Adipocyte (in vitro differentiated cells): ENCODE results near the gene INHBC.

Experiments used
- DNase-seq: peaks from one replicate; pipeline ENCODE4 v3.0.0-alpha.2; 2015; ENCODE audit warnings: low read depth
- H3K27me3 ChIP-seq: replicated peaks from 2 replicates; pipeline ENCODE4 v1.7.0; 2013; ENCODE audit warnings: mild to moderate bottlenecking, low read length, moderate library complexity; ENCODE audit not compliant: control insufficient read depth, insufficient read depth
- H3K36me3 ChIP-seq: 2 replicates; pipeline ENCODE4 v1.7.0; 2013; ENCODE audit warnings: low read length, mild to moderate bottlenecking, moderate library complexity; ENCODE audit not compliant: control insufficient read depth, insufficient read depth, severe bottlenecking
- H3K4me1 ChIP-seq: 2 replicates; pipeline ENCODE4 v1.7.0; 2013; ENCODE audit warnings: mild to moderate bottlenecking, low read length, moderate library complexity; ENCODE audit not compliant: control insufficient read depth, insufficient read depth
- H3K4me3 ChIP-seq: 2 replicates; pipeline ENCODE4 v1.7.0; 2013; ENCODE audit warnings: mild to moderate bottlenecking, low read length, moderate library complexity
- H3K9ac ChIP-seq: 2 replicates; pipeline ENCODE4 v1.7.0; 2013; ENCODE audit warnings: mild to moderate bottlenecking, low read length, moderate library complexity
- H3K9me3 ChIP-seq: 2 replicates; pipeline ENCODE4 v1.7.0; 2013; ENCODE audit warnings: mild to moderate bottlenecking, low read length, moderate library complexity; ENCODE audit not compliant: control insufficient read depth

Gene INHBC

GRCh38 chr12:57456145-57456700, 21.6 kb downstream of the INHBC start:
- H3K9me3 ChIP-seq, result no peaks in the 10 kb centered on the region
- H3K4me3 ChIP-seq, result no peak overlapping the region
- H3K27me3 ChIP-seq, result peaks cover 7% of the 10 kb centered on the region
- H3K36me3 ChIP-seq, result no peaks in the 10 kb centered on the region
- peaks cover 26% of the 10 kb centered on the region for H3K4me1 ChIP-seq
- DNase-seq, result peak; percentile 48
- no peak overlapping the region for H3K9ac ChIP-seq

DNA sequence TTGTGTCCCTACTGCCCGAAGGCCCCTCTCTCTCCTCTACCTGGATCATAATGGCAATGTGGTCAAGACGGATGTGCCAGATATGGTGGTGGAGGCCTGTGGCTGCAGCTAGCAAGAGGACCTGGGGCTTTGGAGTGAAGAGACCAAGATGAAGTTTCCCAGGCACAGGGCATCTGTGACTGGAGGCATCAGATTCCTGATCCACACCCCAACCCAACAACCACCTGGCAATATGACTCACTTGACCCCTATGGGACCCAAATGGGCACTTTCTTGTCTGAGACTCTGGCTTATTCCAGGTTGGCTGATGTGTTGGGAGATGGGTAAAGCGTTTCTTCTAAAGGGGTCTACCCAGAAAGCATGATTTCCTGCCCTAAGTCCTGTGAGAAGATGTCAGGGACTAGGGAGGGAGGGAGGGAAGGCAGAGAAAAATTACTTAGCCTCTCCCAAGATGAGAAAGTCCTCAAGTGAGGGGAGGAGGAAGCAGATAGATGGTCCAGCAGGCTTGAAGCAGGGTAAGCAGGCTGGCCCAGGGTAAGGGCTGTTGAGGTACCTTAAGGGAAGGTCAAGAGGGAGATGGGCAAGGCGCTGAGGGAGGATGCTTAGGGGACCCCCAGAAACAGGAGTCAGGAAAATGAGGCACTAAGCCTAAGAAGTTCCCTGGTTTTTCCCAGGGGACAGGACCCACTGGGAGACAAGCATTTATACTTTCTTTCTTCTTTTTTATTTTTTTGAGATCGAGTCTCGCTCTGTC, 22.3 kb downstream of the INHBC start:
- Histone ChIP-seq H3K27me3 (peaks cover 8% of the 10 kb centered on the region), H3K4me3 (no peak overlapping the region), H3K9ac (no peak overlapping the region), H3K9me3 (no peaks in the 10 kb centered on the region), H3K36me3 (no peaks in the 10 kb centered on the region), H3K4me1 (peaks cover 25% of the 10 kb centered on the region)
- DNase-seq, result no peak

- DNase-seq, result no peak
- H3K27me3 ChIP-seq, result peaks cover 12% of the 10 kb centered on the region
- peak overlapping the region; percentile 84 for H3K9ac ChIP-seq
- H3K4me1 ChIP-seq, result peaks cover 25% of the 10 kb centered on the region
- no peaks in the 10 kb centered on the region for H3K36me3 ChIP-seq
- H3K9me3 ChIP-seq, result no peaks in the 10 kb centered on the region
- H3K4me3 ChIP-seq, result peak overlapping the region; percentile 85
Observed at GRCh38 chr12:57458665-57459054, 24.1 kb downstream of the INHBC start.

DNA sequence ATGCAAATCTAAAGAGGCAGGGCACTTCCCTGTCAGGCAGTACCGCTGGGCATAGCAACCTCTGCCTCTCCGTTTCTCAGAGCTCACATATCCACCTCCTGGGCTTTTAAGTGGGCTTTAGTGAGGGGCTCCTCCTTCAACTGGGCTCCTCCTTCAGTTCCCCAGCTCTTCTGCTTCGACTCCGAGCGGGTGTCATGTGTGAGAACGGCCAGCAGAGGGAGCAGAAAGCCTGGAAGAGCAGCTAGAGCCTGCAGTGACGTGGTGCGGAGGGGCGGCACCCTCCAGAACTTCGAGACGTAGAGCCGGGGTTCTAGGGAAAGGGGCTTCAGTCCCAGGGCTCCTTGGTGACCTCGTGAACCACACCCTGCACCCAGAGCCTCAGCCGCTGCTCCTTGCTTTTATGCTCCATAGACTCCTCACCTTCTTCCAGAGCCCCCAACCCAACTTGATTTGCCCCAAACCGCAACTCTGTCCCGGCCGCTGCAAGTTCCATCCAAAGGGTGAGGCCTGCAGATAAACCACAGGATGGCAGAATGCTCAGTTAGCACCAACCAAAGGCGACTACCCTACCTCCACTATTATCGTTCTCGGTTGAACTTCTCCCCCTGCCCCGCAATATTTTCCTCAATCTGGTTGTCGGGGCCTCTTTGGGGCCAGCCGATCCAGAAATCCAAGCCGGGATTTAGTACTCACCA, 24.6 kb downstream of the INHBC start:
- H3K9ac ChIP-seq, result peak overlapping the region; percentile 84
- H3K4me1 ChIP-seq, result peaks cover 25% of the 10 kb centered on the region
- no peaks in the 10 kb centered on the region for H3K36me3 ChIP-seq
- no peaks in the 10 kb centered on the region for H3K9me3 ChIP-seq
- DNase-seq, result peak; percentile 99
- H3K4me3 ChIP-seq, result peak overlapping the region; percentile 85
- peaks cover 17% of the 10 kb centered on the region for H3K27me3 ChIP-seq

- DNase-seq, result peak; percentile 74
- Histone ChIP-seq H3K9me3 (no peaks in the 10 kb centered on the region), H3K4me1 (peaks cover 19% of the 10 kb centered on the region), H3K36me3 (no peaks in the 10 kb centered on the region), H3K4me3 (peak within 1 kb of the TSS; percentile 85), H3K27me3 (peaks cover 20% of the 10 kb centered on the region), H3K9ac (peak within 1 kb of the TSS; percentile 84)
Observed at GRCh38 chr12:57459750-57460467, 25.3 kb downstream of the INHBC start, which contains the start of gene GLI1. TSS of gene GLI1 (plus strand) at chr12:57459785. CDS start at chr12:57463692, 3,907 bp downstream.

DNA sequence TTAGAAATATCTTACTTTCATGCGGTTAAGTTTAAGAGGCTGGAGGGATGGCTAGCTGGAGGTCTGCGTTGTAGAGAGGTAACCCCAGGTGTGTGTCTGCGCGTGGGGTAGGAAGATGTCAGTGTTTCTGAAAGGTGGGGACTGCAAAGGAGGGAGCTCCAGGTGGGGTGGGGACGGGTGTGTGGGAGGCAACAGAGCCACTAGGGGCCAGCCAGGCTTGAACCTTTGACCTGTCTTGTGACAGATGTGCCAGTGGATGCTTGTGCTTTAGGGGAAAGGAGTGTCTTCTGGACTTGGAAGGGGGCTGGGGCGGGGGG, 25.8 kb downstream of the INHBC start:
- H3K9ac ChIP-seq, result no peak overlapping the region
- DNase-seq, result no peak
- H3K9me3 ChIP-seq, result no peaks in the 10 kb centered on the region
- peaks cover 26% of the 10 kb centered on the region for H3K27me3 ChIP-seq
- H3K4me1 ChIP-seq, result peaks cover 14% of the 10 kb centered on the region
- H3K36me3 ChIP-seq, result no peaks in the 10 kb centered on the region
- H3K4me3 ChIP-seq, result no peak overlapping the region

DNA sequence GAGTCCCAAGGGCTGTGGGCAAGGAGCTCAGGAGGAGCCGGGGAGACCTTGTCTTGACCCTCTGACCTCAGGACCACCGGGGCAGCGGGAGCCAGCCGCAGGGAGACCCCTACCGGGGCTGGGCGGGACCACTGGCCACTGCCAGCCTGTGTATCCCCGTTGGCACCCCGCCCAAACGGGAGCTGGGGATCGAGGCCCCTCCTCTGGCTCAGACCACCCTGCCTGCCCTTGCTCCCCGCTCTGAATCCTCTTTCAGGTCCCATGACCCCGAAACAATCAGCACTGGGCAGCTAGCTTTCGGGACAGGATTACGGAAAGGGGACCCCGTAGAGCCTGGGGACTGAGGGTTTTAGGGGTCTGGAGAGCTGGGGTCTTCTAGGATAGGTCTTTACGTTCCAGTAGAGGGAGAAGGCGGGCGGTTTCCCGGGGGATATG, 26.3 kb downstream of the INHBC start:
- H3K9me3 ChIP-seq, result peaks cover 2% of the 10 kb centered on the region
- H3K9ac ChIP-seq, result no peak overlapping the region
- H3K27me3 ChIP-seq, result peaks cover 30% of the 10 kb centered on the region
- DNase-seq, result peak; percentile 31
- H3K4me3 ChIP-seq, result peak overlapping the region; percentile 33
- peaks cover 14% of the 10 kb centered on the region for H3K4me1 ChIP-seq
- H3K36me3 ChIP-seq, result no peaks in the 10 kb centered on the region

DNA sequence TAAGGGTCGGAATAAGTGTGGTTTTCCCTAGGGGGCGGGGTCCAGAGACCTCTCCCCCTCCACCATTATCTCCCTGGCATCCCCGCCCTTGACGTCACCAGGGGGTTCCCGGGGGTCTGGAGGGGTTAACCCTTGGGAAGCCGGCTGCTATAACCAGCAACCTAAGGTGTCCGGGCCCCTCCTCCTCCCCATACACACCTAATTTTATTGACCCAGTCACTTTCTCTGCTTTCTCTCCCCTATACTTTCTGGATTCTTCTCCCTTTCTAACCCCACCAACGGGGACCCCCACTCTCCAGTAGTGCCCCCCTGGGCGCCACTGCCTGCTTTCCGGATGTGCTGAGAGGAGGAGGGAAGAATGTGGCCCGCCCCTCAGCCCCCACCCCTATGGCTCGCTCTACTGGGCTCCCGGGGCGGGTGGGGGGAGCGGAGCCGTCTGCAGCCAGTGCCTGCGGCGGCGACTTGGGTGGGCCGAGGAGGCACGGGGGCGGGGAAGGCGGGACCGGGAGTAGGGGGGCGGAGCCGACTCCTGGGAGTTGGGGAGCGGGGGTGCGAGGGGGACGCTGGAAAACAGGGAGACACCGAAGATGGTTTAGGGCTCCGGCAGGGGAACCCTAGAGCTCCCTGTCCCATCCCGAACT, 26.8 kb downstream of the INHBC start:
- H3K9me3 ChIP-seq, result peaks cover 2% of the 10 kb centered on the region

DNA sequence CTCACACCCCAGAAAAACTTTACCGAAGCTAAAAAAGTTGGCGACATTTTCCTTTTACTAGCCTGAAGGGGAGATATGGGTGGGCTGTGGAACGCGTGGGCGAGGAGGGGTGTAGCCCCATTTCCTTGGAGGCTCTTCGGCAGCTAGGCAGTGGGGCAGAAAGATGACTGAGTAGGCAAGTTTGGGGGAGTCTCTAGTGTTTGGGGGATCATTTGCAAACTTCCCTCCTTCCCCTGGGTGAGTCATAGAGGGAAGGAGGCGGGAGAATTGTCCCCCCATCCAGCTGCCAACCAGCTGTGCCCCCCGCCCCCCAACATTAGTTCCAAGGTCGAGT, 27.3 kb downstream of the INHBC start:
- Histone ChIP-seq H3K4me1 (peaks cover 14% of the 10 kb centered on the region), H3K4me3 (peak overlapping the region; percentile 81), H3K9ac (peak overlapping the region; percentile 64), H3K36me3 (no peaks in the 10 kb centered on the region), H3K27me3 (peaks cover 36% of the 10 kb centered on the region), H3K9me3 (peaks cover 2% of the 10 kb centered on the region)
- peak; percentile 47 for DNase-seq

More for the DNA sequence above, 26.8 kb downstream of the INHBC start:
- peaks cover 14% of the 10 kb centered on the region for H3K4me1 ChIP-seq
- no peaks in the 10 kb centered on the region for H3K36me3 ChIP-seq
- peak; percentile 84 for DNase-seq
- peaks cover 35% of the 10 kb centered on the region for H3K27me3 ChIP-seq
- H3K9ac ChIP-seq, result peak overlapping the region; percentile 64
- H3K4me3 ChIP-seq, result peak overlapping the region; percentile 81

DNA sequence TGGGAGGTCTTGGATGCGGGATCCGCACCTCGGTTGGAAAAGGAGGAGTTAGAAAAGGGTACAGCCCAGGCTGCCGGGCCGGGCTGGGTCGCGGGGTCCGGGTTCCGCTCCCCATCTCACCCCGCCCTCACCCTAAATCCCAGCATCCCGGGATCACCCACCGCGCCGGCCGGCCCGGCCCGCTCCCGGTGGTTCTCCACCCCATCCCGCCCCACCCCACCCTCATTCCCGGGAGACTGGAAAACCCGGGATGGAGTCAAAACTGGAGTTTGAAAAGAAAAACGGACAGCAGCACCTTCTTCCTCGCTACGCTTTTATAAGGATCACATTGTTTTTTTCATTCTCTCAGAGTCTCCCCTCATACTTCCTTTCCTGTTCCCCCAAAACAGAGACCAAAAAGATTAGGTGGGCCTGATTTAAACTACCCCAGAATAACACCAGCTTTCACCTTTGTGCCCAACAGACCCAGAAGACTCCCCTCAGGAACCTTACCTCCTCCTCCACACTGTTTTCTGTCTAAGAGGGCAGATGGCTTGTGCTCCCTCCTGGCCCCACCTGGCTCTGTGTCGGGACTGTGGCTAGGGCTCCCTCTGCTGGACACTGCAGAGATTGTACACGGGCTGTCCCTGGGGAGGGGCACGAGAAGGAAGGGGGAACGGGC, 27.8 kb downstream of the INHBC start:
- peak; percentile 95 for DNase-seq
- Histone ChIP-seq H3K9ac (peak overlapping the region; percentile 64), H3K9me3 (peaks cover 2% of the 10 kb centered on the region), H3K27me3 (peaks cover 41% of the 10 kb centered on the region), H3K36me3 (no peaks in the 10 kb centered on the region), H3K4me1 (peaks cover 14% of the 10 kb centered on the region), H3K4me3 (peak overlapping the region; percentile 81)
